Testis (tissue), 2 donors: ENCODE results near the gene NCR3LG1.

Source experiments
- CTCF ChIP-seq, 3 experiments: fragments of 450-650 bp in 2 of 3; fragments of 200-600 bp in 1 of 3; sonication (generic) in 1 of 3; IDR thresholded peaks; one replicate each; pipeline ENCODE4 v1.5.1; 2016 to 2019; ENCODE audit warnings: antibody characterized with exemption in 3 of 3, mild to moderate bottlenecking in 2 of 3, moderate library complexity in 1 of 3
- POLR2A ChIP-seq: fragments of 450-650 bp; IDR thresholded peaks from one replicate; pipeline ENCODE4 v1.6.1; 2017; ENCODE audit warnings: antibody characterized with exemption, mild to moderate bottlenecking, moderate library complexity

GRCh38 chr11:17381156-17381555 lies 29.6 kb downstream of the NCR3LG1 start:
- TF ChIP-seq CTCF (IDR thresholded peaks at IDR 0.05): no peak
- TF ChIP-seq POLR2A: no peak
